ENCODE results near the gene TACC2.

The TACC2 gene

DNA sequence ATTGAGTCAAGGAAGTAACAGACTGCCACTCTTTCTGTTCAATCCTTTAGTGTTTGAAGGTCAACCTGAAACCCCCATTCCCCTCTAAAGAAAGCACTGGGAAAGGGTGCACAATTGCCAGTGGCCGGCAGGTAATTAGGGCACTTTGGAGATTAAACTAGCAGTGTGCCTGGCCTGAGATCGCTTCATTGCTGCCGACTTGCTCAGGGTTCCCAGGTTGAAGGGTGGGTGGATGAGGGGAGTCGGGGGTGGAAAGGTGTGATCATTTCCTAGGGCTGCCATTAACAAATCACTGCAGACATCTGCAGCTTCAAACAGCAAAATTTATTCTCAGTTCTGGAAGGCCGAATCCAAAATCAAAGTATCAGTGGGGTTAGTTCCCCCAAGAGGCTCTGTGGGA, 265.9 kb downstream of the TACC2 start:
- no peak for DNase-seq

DNA sequence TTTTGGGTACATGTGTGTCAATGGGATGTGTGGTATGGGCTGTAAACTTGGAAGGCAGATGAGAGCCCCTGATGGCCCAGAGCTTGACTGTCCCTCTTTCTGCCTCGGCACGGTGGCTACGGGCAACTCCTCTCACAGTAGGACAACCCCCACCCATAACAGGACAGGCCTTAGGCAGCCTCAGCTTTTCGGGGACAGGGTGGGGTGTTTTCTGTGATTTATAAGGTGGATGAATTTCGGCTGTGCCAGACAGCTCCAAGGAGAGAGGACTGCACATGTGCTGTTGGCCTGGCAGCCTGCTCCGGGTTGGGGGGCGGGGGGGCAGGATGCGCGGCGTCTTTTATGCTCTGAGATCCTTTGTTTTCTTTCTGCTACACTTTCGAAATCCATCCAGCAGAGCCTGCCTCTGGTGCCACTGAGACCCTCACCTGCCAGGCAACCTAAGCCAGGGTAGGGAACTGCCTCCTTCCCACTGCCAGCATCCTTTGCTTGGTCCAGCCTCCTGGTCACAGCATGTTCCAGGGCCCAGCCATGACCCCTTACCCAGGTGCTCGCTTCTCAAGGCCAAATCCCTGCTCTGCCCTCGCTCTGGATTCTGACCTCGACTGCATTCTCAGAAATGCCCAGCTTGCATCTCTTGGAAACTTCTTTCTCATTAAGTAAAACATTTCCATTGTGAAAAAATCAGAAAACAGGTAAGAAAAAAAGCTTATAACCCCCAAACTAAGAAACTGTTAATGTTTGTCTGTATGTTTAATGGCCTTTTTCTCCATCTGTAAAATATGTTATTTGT, 266.7 kb downstream of the TACC2 start:
- DNase-seq = no peak

DNA sequence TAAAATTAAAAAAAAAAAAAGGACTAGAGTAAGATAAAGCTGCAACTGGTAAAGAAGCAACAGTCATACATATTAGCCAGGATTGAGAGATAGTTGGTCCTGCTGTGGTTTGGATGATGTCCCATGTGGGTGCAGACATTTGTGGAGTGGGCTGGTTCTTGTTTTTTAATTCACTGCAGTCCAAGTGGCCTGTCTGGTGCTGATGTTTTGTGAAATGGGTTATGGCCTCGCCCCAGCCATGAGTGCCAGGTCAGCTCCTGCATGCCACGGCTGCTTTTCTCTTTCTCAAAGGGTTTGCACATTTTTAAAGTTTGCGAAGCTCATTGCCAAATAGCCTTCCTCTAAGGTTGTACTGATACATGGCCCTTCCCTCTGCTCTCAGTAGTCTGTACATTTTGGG, 268.1 kb downstream of the TACC2 start:
- no peak for DNase-seq

DNA sequence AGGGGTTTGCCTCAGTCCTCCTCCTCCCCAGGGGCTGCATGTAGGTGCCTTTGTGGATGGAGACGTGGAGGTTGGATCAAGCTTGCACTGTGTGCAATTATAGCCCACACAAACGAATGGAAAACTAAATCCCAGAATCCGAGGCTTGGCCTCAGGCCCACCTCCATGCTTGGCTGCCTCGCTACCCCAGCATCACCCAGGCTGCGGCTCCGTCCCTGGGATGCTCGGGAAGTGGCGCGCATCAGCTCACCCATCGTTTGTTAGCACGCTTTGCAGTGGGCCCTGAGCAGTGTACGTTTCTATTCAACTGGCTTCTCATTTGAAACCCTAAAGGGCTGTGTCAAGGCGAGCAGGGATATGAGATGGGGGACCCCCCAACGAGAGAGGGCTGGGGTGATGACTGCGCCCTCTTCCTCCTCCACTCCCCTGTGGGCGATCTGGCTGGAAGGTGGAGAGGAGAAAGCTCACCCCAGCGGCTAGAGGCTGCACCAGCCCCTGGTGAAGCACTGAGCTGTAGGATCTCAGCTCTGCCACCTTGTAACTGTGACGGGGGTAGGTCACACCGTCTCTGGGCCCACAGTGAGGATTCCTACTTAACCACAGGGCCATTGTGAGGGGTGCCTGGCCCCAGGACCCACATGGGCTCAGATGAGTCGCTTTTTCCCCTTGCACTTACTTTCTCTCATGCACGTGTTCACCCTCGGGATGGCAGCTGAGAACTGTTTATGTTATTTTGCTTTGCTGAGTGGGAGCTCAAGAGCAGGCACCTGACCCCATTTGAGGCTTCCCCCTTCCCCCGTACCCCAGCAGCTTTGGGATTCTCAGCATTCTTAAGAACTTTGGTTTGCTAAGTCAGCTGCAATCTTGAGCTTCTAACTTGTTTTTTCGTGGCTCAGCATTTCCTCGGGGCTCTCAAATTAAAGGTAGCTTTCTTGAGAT, 269.4 kb downstream of the TACC2 start:
- DNase-seq = no peak

DNA sequence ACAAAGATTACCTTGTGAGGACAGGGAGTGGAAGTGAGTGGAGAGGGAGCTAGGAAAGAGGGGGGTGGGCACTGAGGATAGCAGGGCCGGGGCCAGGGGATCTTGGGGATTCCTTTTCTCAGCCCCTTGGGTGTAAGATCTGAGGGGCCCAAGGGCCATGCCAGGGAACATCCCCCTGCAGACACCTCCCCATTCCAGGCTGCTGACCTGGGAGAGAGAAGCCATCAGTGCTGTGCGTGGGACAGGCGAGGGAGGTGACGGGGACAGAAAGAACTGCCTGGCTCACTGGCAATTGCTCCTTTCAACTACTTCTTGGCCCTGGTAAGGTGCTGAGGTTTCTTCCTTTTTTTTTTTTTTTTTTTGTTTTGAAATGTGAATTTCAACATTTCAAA, 270.1 kb downstream of the TACC2 start:
- no peak for DNase-seq

DNA sequence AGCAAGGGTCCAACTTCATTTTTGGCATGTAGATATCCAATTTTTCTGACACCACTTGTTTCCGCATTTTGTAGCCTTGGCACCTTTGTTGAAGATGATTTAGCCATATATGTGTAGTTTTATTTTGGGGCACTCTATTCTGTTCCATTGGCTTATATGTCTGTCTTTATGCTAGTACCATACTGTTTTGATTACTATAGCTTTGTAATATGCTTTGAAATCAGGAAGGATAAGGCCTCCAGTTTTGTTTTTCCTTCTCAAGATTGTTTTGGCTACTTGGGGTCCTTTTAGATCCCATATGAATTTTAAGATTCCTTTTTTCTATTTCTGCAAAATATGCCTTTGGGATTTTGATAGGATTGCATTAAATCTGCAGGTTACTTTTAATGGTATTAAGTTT, 272.6 kb downstream of the TACC2 start:
- no peak for DNase-seq

DNA sequence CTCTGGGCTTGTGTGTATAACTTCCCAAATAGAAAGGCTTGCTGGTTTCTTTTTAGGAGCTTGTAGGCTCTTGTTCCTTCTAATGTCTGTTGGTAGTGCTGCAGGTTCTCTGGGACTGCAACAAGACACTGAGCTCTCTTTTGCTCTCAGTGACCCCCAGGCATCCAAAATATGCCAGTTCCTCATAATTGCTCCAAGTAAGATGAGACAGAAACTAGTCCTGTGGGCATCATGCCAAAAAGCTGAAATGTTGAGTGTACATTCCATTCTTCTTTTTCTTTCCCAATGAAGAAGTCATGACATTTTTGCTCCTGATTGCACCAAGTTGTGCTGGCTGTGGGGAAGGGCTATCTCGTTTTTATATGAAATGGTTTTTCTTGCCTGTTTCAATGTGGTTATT, 275.0 kb downstream of the TACC2 start:
- no peak for DNase-seq

DNA sequence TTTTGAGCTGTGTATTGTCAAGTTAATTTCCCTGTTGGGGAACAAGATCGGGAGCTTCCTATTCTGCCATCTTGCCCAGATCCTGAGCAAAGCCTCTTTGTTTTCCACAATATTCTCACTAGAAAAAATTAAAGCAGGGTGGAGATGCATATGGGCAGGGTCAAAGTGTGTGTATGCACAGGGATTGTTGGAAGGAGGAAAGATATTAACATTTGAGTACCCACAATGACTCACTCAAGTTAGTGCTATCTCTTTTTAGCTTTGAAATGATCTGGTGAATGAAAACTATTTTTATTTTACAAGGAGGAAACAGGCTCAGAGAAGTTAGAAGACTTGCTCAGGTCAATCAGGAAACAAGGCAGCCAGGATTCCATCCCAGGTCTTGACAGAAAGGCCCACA, 275.5 kb downstream of the TACC2 start:
- DNase-seq = no peak

DNA sequence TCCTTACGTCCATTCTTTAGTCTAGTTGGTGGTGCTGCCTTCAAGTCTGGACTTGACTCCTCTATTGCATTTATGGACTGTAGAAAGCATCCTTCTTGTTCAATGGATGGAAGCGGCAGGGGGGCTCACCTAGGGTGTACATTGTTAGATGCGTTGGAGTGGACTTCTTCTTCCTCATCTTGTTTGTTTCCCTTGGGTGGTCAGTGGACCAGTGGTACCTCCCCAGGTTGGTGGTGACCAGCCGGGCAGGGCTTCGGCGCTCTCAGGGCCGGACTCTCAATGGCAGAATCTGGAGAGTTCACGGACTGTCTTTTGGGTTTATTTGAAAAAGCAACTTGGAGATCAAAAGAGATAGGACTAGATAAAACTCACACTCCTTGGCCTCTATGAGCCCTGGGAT, 276.0 kb downstream of the TACC2 start:
- no peak for DNase-seq

DNA sequence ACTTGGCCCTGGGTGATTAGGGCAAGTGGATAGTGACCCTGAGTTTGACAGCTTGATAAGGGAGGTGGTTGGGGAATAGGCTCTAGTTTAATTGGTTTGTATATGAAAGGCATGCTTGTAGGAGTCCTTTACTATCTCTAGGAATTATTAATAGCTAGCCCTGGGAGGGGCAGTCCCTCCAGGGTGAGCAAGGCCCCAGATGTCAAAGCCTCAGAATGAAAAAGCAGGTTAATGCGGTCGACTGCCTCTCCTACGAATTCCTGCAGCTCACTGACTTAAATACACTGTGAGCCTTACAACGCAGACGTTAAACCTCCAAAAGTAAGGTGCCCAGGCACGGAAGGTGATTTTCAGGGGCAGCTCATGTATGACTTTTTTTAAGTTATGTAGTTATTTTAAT, 276.9 kb downstream of the TACC2 start:
- DNase-seq = no peak

DNA sequence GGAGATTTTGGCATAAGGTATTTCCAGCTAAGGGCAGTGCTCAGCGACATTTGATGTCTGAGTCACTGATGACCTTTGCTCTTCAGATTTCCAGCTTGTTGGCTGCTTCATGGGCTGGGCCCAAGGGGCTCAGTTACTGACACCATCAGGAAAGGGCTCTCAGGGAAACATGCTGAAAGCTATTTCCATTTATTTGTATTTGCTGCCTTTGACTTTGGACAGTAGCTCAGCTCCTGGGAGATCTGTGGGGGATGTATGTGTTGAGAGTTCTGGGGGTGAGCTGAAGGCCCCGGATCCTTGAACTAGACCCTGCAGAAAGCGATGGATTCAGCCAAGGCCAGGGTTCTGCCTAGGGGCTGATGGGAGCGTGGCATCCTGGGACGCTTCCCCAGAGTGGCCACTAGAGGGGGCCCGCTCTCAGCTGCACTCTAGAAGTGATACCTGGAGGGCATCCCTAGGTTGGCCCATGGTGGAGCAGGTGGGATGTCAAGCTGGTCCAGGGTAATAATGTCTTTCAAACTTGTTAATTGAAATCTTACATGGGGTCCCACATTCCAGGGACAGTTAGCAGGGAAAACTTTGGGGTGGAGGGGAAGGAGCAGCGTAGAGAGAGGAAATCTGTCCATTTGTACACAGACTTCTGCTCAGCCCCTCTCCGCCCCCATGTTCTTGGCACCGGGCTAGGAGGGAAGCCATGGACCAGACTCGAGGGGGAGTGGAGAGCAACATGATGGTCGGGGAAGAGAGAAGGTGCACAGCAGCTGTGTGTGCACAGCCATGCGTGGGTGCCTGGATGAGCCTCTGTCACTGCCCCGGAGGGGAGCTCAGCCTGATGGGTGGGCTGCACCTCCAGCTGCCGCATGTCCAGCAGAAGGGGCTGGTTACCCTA, 279.1 kb downstream of the TACC2 start:
- peak; percentile 24 to 41 for DNase-seq

DNA sequence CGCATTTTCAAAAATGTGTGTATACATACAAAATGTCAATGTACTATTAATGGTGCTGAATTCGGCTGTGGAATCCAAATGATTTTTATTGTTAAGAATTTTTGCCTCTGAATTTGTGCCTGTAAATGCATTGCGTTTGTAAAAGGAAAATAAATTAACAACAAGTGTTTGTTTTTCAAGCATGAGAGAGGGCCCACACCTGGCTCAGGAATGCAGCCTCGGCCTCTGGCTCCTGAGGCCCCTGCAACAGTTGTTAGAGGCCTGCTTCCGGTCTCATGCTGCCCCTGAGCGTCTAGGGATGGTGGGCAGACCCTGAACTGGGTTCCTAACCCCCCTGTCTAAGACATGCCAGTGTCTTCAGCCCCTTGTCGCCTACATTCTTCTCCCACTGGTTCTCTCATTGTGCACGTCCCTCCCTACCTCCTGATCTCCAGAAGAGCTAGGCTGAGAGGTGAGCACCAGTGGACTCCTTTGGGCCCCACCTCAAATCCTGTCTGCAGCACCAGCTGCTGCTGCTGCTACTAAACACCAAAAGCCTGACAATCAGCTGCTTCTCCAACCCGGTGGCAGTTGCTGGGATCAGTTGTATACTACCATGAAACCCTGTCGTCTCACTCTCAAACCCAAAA, 280.2 kb downstream of the TACC2 start:
- DNase-seq = no peak

DNA sequence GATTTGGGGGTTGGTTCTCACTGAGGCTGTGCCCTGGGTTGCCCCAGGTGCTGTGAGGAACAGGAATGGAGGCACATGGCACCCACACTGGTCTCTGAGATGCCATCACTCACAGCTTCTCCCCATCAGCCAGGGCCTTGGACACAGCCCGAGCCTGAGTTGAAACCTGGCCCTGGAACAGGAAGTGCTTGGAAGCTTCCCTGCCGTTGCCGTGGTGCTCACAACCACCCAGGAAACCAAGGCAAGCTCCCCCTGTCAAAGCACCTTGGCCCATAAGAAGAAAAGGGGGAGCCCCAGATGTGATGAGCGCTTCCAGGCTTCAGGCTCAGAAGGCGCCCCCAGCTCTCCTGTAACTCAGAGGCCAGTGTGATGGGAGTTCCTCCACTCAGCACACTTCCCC, 282.1 kb downstream of the TACC2 start, which contains the start of gene BTBD16:
TSS of gene BTBD16 (plus strand) at position 221 of the 400 bp plus-strand sequence. CDS start 3,786 bp downstream, outside the sequence.
- no peak for DNase-seq

DNA sequence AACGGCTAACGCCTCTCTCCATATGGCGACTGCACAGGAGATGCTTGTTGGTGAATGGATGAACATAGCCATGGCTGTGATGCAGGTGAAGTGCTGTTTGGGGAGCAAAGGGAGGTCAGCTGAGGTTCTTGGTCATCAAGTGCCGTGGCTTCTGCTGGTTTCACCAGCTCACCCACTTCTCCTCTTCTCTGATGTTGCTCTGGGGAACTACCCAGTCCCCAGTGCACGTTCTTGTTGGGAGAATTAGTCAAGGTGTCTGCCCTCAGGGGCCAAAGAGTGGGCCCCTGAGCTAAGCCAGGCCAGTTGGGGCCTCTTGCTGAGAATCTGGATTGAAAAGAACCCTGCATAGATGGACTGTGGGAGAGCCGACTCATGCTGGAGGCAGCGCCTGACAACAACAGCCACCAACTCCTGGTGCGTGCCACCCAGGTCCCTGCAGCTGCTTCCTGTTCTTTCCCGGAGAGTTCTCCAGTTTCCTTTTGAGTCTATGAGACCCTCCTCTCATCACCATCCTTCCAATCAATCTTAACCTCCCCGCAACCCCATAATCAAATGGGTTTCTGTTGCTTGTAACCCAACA, 285.1 kb downstream of the TACC2 start:
- no peak for DNase-seq

DNA sequence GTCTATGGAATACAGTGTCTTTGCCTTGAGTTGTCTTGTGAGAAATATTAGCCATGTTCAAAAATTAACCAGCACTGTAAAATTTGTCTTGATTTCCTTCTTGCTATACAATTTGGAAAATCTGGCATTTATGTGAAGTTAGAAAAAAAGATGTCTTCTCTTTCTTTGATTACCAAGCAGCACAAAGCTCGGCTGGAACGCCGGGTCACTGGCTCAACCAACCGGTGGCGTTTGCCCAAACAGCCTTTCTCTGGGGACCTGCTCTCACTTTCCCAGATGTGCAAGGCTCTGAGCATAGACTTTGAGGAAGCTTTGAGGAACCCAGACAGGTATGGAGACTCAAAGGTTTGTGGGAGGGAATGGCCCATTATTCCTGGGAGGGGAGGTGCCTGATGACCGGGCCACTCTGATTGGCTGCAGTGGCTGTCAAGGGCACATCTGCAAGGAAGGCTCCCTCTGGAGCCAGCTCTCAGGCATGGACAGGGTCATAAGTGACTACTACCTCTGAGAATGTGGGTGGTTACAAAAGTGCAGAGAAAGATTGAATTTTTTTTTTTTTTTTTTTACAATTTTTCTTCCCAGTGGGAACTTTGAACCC, 287.7 kb downstream of the TACC2 start:
- no peak for DNase-seq

DNA sequence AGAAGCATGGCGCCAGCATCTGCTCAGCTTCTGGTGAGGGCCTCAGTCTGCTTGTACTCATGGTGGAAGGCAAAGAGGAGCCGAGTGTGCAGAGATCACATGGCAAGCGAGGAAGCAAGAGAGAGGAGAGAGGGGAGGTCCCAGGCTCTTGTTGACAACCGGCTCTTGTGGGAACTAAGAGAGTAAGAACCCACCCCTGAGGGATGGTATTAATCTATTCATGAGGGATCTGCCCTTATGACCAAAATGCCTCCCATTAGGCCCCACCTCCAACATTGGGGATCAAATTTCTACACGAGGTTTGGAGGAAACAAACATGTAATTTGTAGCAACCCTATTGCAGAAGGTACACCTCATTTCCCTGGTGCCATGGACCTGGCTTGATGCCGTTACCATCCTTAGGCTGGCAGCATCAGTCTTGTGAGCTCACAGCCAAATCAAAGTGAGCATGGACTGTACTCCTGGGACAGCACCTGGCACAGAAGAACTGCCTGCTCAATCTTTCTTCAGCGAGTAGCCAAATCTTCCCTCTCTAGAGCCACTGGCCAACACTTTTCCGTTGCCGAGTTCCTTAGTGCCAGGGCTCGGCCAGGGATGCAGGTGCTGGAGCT, 288.7 kb downstream of the TACC2 start:
- DNase-seq = no peak

DNA sequence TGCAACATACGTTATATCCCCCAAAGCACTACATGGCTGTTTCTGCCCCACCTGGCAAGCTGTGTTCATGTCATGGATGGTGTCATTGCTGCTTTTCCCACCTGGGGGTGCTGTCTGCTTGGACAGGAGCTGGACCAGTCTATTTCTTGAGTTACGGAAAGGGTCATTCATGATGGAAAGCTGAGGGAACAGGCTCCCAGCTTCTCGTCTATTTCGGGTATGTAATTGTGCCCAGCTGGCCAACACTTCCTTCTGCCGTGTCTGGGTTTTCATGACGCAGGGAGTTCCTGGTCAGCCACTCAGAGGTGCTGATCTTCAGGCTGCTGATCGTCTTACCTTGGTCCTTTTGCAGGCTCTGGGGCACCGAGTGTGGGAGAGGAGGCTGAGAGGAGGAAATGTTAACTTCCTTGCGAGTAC, 290.8 kb downstream of the TACC2 start:
- DNase-seq = no peak

DNA sequence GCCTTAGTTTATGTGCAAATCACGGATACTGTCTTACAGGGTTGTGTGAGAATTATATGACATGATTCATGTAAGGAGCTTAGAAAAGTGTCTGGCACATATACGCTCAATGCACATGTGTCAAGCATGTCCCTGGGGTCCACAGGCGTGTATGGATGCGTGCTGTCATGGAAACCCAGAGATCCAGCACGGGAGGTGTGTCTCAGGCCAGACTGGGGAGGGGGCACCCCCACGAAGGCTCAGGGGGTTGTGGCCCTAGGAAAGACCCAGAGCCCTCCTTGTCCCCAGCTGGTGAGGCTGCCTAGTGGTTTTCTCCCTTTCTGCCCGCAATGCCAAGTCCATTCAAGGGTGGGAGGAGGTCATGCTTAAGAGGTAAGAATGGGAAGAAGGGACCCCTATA, 291.2 kb downstream of the TACC2 start:
- DNase-seq = no peak

DNA sequence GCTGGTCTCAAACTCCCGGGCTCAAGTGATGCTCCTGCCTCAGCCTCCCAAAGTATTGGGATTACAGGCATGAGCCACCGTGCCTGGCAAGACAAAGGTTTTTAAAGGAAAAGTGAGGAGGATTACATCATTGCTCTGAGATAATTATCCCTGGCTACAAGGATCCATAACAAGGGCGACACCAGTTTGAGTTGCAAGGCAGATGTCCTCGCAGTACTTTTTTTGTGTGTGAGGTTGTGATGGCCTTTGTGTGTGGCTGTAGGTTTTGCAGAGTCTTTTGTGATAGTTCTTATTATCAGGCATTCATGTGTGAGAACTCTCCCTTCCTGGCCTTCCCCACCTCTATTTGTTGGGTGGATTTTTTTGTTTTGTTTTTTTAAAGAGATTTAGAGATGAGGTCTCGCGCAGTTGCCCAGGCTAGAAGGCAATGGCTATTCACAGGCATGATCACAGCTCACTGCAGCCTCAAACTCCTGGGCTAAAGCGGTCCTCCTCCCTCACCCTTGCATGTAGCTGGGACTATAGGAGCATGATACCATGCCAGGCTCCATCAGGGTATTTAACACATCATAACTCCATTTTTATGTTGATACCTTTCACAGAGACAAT, 292.2 kb downstream of the TACC2 start:
- no peak for DNase-seq

DNA sequence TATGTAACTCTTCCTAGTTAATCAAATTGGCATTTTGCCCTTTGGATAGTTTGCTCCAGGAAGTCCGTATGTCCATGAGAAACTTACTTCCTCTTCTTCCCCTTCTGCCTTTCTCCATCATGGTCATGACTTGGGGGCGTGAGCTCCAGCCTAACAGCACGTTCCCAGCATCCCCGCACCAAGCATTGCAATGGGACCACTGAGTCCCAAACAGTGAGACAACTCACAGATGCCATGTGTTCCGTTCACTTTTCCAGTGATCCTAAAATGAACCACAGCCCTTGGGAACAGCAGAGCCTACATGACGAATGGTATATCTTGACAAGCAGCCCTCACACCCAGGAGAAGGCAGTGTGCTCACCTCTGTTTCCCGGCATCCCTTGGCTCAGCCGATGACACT, 292.8 kb downstream of the TACC2 start:
- DNase-seq = no peak

DNA sequence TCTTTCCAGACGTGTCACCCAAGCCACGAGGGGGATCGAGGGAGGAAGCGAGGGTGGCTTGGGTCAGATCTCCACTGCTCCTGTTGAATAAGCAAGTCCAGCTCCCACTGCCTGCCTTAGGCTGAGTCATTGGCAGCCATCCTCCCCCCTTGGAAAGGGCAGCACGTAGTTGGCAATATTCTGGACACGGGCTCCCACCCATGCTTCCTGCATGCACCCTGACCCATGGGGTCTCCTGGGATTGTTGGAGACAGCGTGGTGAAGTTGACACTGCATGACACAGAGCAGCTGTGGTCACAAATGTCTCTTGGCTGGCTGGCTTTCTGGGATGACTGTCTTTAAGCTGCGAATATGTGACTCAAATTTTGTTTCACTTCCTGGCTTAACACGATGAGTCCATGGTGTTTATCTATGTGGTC, 293.3 kb downstream of the TACC2 start:
- DNase-seq = no peak
